ENCODE data around the gene MMP2.

The MMP2 gene

GRCh38 chr16:55552621-55553020 is 73.6 kb downstream of the MMP2 start:
- TF ChIP-seq POLR2A (IDR thresholded peaks at IDR 0.05; ENCODE audit: low read depth, low read length) (no peak), POLR2AphosphoS5 (IDR thresholded peaks at IDR 0.05; ENCODE audit: low read depth, low read length) (no peak), PAX5 (IDR thresholded peaks at IDR 0.05; ENCODE audit: insufficient read depth, low read length, severe bottlenecking) (no peak), POU2F2 (IDR thresholded peaks at IDR 0.05; ENCODE audit: low read depth, low read length) (no peak), TAF1 (IDR thresholded peaks at IDR 0.05; ENCODE audit: low read depth, low read length) (no peak), SPI1 (IDR thresholded peaks at IDR 0.05; ENCODE audit: low read depth, low read length) (no peak)
- FAIRE-seq (no peak), DNase-seq (ENCODE audit: insufficient read length, low spot score) (no peak)

GRCh38 chr16:55555436-55555835 is 76.4 kb downstream of the MMP2 start:
- TF ChIP-seq SPI1 (IDR thresholded peaks at IDR 0.05; ENCODE audit: low read depth, low read length) (no peak), POLR2A (IDR thresholded peaks at IDR 0.05; ENCODE audit: low read depth, low read length) (no peak), TAF1 (IDR thresholded peaks at IDR 0.05; ENCODE audit: low read depth, low read length) (no peak), PAX5 (IDR thresholded peaks at IDR 0.05; ENCODE audit: insufficient read depth, low read length, severe bottlenecking) (no peak), POLR2AphosphoS5 (IDR thresholded peaks at IDR 0.05; ENCODE audit: low read depth, low read length) (no peak), POU2F2 (IDR thresholded peaks at IDR 0.05; ENCODE audit: low read depth, low read length) (no peak)
- no peak for DNase-seq (ENCODE audit: insufficient read length, low spot score)

More at GRCh38 chr16:55555436-55555835, 76.4 kb downstream of the MMP2 start:
- no peak for FAIRE-seq

All from GM12891 (cell line).